Activated CD8-positive, alpha-beta T cell treated with anti-CD3 and anti-CD28 coated beads for 36 hours (primary cell): ENCODE results near the gene TNS2. TPM values are rescaled to one million over a fixed set of nuclear protein-coding genes. Genes with fewer than 3 reads are reported as not detected.

Source experiments
- ATAC-seq: fragments of 200-7000 bp; cut with Tn5 transposase; one replicate; pipeline ENCODE4 v1.10.0; 2021; ENCODE audit warnings: mild to moderate bottlenecking, moderate library complexity
- CTCF ChIA-PET: fragments of 350-600 bp; sonication (Branson Sonifier 250); formaldehyde crosslinking; loops from one replicate; lab custom pipeline; 2021; ENCODE audit warnings: antibody characterized with exemption; lab: Charles Lee
- POLR2A ChIA-PET: fragments of 350-600 bp; sonication (Branson Sonifier 250); formaldehyde crosslinking; loops from one replicate; lab custom pipeline; 2021; ENCODE audit warnings: antibody characterized with exemption; lab: Charles Lee
- DNase-seq: peaks from one replicate; pipeline ENCODE4 v3.0.0-alpha.2; 2020
- H3K27ac Mint-ChIP-seq: one replicate; pipeline ENCODE4 v1.8.0; 2021; ENCODE audit warnings: mild to moderate bottlenecking, mixed read lengths
- H3K27me3 Mint-ChIP-seq: one replicate; pipeline ENCODE4 v1.8.0; 2021; ENCODE audit warnings: mixed read lengths
- H3K36me3 Mint-ChIP-seq: one replicate; pipeline ENCODE4 v1.8.0; 2021; ENCODE audit warnings: low read depth, mixed read lengths
- H3K4me1 Mint-ChIP-seq: one replicate; pipeline ENCODE4 v1.8.0; 2021; ENCODE audit warnings: low read depth, mixed read lengths
- H3K4me3 Mint-ChIP-seq: one replicate; pipeline ENCODE4 v1.8.0; 2021; ENCODE audit warnings: mild to moderate bottlenecking, moderate library complexity, mixed read lengths
- H3K9me3 Mint-ChIP-seq: one replicate; pipeline ENCODE4 v1.8.0; 2021; ENCODE audit warnings: mixed read lengths
- CTCF ChIP-seq: fragments of 200-600 bp; IDR thresholded peaks from one replicate; pipeline ENCODE4 v1.8.0; 2022; ENCODE audit warnings: antibody characterized with exemption, mild to moderate bottlenecking
- intact Hi-C: fragments of 100-400 bp; cut with micrococcal nuclease; formaldehyde crosslinking; loops from one replicate; pipeline ENCODE4 v1.10.0; 2022
- total RNA-seq, 2 experiments: library from RNA; stranded (reverse); gene quantifications; one replicate each; pipeline ENCODE4 v1.2.3, GENCODE V29; 2021

Gene TNS2
- total RNA-seq, 2 experiments from 2014 or later = 1.1 to 1.6 TPM

- Mint-ChIP-seq H3K4me1 (no peaks in the 10 kb centered on the region), H3K4me3 (no peak overlapping the region), H3K27ac (no peak overlapping the region), H3K36me3 (peaks cover 2% of the 10 kb centered on the region), H3K27me3 (no peaks in the 10 kb centered on the region), H3K9me3 (no peaks in the 10 kb centered on the region)
- no peak for TF ChIP-seq CTCF
- ChIA-PET CTCF (no interaction called here), POLR2A (interaction anchor here (0.8 to 1.6 kb wide), 5 partner anchors 13 to 39 kb away, joined by 4 to 7 read pairs (median 5); no protein-coding TSS in a partner anchor)
- intact Hi-C loops = no loop called here
- ATAC-seq = no peak
- no peak for DNase-seq
Measured at GRCh38 chr12:53060064-53060720, 10.3 kb downstream of the TNS2 start.

GRCh38 chr12:53060721-53061276, 10.9 kb downstream of the TNS2 start:
- CTCF ChIA-PET = interaction anchor here (0.5 to 1.6 kb wide), 3 partner anchors 20 to 56 kb away, joined by 3 to 6 read pairs (median 4); partner anchors contain the start of gene SOAT2
- no peak for DNase-seq
- intact Hi-C loops = no loop called here

GRCh38 chr12:53061404-53062010, 11.6 kb downstream of the TNS2 start:
- no peaks in the 10 kb centered on the region for H3K9me3 Mint-ChIP-seq
- H3K36me3 Mint-ChIP-seq = peaks cover 15% of the 10 kb centered on the region
- peak; percentile 11 for TF ChIP-seq CTCF
- H3K4me3 Mint-ChIP-seq = no peak overlapping the region
- no peak overlapping the region for H3K27ac Mint-ChIP-seq
- CTCF ChIA-PET = interaction anchor here (0.5 to 1.6 kb wide), 4 partner anchors 19 to 55 kb away, joined by 3 to 6 read pairs (median 4); partner anchors contain the start of gene SOAT2
- intact Hi-C loops = no loop called here
- no peak for DNase-seq
- POLR2A ChIA-PET = interaction anchor here (0.6 to 1.8 kb wide), 6 partner anchors 10 to 286 kb away, joined by 3 to 7 read pairs (median 4); partner anchors contain the start of gene SOAT2
- H3K27me3 Mint-ChIP-seq = no peaks in the 10 kb centered on the region
- ATAC-seq = peak; percentile 57
- H3K4me1 Mint-ChIP-seq = peaks cover 7% of the 10 kb centered on the region

More at GRCh38 chr12:53060721-53061276, 10.9 kb downstream of the TNS2 start:
- POLR2A ChIA-PET = interaction anchor here (0.6 to 1.8 kb wide), 6 partner anchors 10 to 42 kb away, joined by 3 to 7 read pairs (median 5); partner anchors contain the start of gene SOAT2
- Mint-ChIP-seq H3K9me3 (no peaks in the 10 kb centered on the region), H3K27me3 (no peaks in the 10 kb centered on the region), H3K27ac (no peak overlapping the region), H3K4me3 (no peak overlapping the region), H3K36me3 (peaks cover 8% of the 10 kb centered on the region), H3K4me1 (peaks cover under 1% of the 10 kb centered on the region)
- TF ChIP-seq CTCF = no peak
- no peak for ATAC-seq

- DNase-seq (no peak), ATAC-seq (no peak)
- ChIA-PET POLR2A (interaction anchor here (0.6 to 1.8 kb wide), 6 partner anchors 11 to 286 kb away, joined by 3 to 7 read pairs (median 3); partner anchors contain the start of gene SOAT2), CTCF (interaction anchor here (1.0 to 12.1 kb wide), 6 partner anchors 8 to 283 kb away, joined by 3 to 553 read pairs (median 5); partner anchors contain the start of genes IGFBP6, SOAT2 and SPRYD3)
- TF ChIP-seq CTCF = no peak
- peaks cover 10% of the 10 kb centered on the region for H3K4me1 Mint-ChIP-seq
- H3K9me3 Mint-ChIP-seq = no peaks in the 10 kb centered on the region
- H3K27me3 Mint-ChIP-seq = no peaks in the 10 kb centered on the region
- no peak overlapping the region for H3K4me3 Mint-ChIP-seq
- no peak overlapping the region for H3K27ac Mint-ChIP-seq
- peaks cover 16% of the 10 kb centered on the region for H3K36me3 Mint-ChIP-seq
- intact Hi-C loops = no loop called here
Measured at GRCh38 chr12:53062011-53062961, 12.4 kb downstream of the TNS2 start.
